Body of pancreas (tissue), 4 donors: ENCODE measurements around the gene EHBP1.

Experiments used
- CTCF ChIP-seq, 7 experiments: fragments of 450-650 bp in 4 of 7; fragments of 200-600 bp in 3 of 7; sonication (generic) in 3 of 7; IDR thresholded peaks; one replicate each; pipeline ENCODE4 v1.5.1; 2016 to 2019; ENCODE audit warnings: antibody characterized with exemption in 7 of 7
- POLR2A ChIP-seq, 3 donors: fragments of 450-650 bp; IDR thresholded peaks; one replicate each; pipeline ENCODE4 v1.6.1; 2016; ENCODE audit warnings: antibody characterized with exemption in 3 of 3, mild to moderate bottlenecking in 2 of 3

GRCh38 chr2:62740221-62740620 is 34.7 kb downstream of the EHBP1 start:
- TF ChIP-seq POLR2A (IDR thresholded peaks at IDR 0.05) (no peak), CTCF (IDR thresholded peaks at IDR 0.05) (no peak)
